ENCODE measurements around the gene TUBGCP4.

DNA sequence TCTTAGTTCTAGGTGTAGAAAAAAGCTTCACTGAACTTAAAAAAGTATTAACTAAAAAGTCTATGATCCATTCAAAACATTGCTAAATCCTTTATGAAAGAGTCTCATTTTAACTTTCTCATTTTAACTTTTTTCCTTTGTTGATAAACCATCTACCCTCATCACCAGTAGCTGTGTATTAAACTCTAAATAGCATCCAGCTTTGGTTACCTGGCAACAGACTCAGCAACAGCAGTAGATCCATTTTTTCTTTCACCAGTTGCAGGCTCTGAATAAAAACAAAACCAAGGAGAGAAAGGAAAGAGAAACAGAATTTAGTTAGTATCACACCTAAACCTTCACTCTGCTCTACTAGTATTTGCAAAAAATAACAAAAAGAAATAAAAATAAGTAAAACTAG lies 70.4 kb downstream of the TUBGCP4 start:
- no peak for TF ChIP-seq POLR2A (IDR thresholded peaks at IDR 0.05; ENCODE audit: borderline replicate concordance, extremely low read depth, insufficient read depth, insufficient read length)
- no peak for TF ChIP-seq ELF1 (IDR thresholded peaks at IDR 0.05; ENCODE audit: borderline replicate concordance, low read depth)
